ENCODE results near the gene ARHGEF26.

GRCh38 chr3:154169796-154170110, 48.6 kb downstream of the ARHGEF26 start:
- no peak for TF ChIP-seq CTCF (IDR thresholded peaks at IDR 0.05)
- no peak for TF ChIP-seq POLR2A (IDR thresholded peaks at IDR 0.05)
